ENCODE results near the gene RNF220. TPM values are rescaled to one million over a fixed set of nuclear protein-coding genes. Genes with fewer than 3 reads are reported as not detected.

The RNF220 gene
- total RNA-seq, 4 donors from 2014 or later: 22.0 to 94.3 (median 49.4) TPM

DNA sequence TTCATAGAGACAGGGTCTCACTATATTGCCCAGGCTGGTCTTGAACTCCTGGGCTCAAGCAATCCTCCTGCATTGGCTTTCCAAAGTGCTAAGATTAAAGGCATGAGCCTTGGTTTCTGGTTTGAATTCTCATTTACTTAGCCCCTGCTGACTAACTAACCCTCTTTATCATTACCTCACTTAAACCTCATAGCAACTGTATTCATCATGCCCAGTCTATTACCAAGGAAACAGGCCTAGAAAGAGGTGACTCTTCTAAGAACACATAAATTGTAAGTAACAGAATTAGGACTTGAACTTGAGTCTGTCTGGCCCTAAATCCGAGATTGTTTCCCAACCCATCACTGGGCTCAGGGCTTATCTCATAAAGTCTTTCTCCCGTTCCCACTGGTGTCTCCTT, 225.1 kb downstream of the RNF220 start:
- TF ChIP-seq, protein P1, sequence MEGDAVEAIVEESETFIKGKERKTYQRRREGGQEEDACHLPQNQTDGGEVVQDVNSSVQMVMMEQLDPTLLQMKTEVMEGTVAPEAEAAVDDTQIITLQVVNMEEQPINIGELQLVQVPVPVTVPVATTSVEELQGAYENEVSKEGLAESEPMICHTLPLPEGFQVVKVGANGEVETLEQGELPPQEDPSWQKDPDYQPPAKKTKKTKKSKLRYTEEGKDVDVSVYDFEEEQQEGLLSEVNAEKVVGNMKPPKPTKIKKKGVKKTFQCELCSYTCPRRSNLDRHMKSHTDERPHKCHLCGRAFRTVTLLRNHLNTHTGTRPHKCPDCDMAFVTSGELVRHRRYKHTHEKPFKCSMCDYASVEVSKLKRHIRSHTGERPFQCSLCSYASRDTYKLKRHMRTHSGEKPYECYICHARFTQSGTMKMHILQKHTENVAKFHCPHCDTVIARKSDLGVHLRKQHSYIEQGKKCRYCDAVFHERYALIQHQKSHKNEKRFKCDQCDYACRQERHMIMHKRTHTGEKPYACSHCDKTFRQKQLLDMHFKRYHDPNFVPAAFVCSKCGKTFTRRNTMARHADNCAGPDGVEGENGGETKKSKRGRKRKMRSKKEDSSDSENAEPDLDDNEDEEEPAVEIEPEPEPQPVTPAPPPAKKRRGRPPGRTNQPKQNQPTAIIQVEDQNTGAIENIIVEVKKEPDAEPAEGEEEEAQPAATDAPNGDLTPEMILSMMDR (IDR thresholded peaks at IDR 0.05): no peak
- TF ChIP-seq POLR2A (IDR thresholded peaks at IDR 0.05): no peak
- Histone ChIP-seq H3K4me3 (no peak overlapping the region), H3K27me3 (no peaks in the 10 kb centered on the region), H3K27ac (no peak overlapping the region), H3K9me3 (no peaks in the 10 kb centered on the region), H3K4me1 (peaks cover 0 to 6% of the 10 kb centered on the region in 2 donors), H3K36me3 (no peaks in the 10 kb centered on the region)
- DNase-seq: no peak
- intact Hi-C loops (cut with DNase I; ENCODE audit: low total_unique reads): no loop called here

DNA sequence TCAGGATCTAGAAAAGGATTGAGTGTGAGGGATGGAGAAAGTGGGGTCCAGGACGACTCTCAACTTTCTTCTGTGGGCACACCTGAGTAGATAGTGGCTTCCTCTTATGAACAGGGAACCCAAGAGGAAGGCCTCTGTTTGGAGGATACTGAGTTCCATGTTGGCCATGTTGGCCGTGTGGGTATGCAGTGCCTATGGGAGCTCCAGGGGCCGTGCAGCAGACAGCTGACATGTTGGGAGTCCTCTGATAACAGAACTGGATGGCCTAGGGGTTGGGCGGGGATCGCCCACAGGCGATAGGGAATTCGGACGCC, 226.2 kb downstream of the RNF220 start:
- DNase-seq: no peak
- no peaks in the 10 kb centered on the region for H3K9me3 ChIP-seq
- peak overlapping the region; percentile 92 to 94 for H3K27ac ChIP-seq
- intact Hi-C loops (cut with DNase I; ENCODE audit: low total_unique reads): no loop called here
- peak overlapping the region; percentile 54 to 77 for H3K4me3 ChIP-seq
- TF ChIP-seq POLR2A (IDR thresholded peaks at IDR 0.05): no peak
- TF ChIP-seq, protein P1 (IDR thresholded peaks at IDR 0.05): no peak
- no peaks in the 10 kb centered on the region for H3K36me3 ChIP-seq
- H3K27me3 ChIP-seq: no peaks in the 10 kb centered on the region
- peaks cover 5 to 15% of the 10 kb centered on the region in 2 donors for H3K4me1 ChIP-seq

DNA sequence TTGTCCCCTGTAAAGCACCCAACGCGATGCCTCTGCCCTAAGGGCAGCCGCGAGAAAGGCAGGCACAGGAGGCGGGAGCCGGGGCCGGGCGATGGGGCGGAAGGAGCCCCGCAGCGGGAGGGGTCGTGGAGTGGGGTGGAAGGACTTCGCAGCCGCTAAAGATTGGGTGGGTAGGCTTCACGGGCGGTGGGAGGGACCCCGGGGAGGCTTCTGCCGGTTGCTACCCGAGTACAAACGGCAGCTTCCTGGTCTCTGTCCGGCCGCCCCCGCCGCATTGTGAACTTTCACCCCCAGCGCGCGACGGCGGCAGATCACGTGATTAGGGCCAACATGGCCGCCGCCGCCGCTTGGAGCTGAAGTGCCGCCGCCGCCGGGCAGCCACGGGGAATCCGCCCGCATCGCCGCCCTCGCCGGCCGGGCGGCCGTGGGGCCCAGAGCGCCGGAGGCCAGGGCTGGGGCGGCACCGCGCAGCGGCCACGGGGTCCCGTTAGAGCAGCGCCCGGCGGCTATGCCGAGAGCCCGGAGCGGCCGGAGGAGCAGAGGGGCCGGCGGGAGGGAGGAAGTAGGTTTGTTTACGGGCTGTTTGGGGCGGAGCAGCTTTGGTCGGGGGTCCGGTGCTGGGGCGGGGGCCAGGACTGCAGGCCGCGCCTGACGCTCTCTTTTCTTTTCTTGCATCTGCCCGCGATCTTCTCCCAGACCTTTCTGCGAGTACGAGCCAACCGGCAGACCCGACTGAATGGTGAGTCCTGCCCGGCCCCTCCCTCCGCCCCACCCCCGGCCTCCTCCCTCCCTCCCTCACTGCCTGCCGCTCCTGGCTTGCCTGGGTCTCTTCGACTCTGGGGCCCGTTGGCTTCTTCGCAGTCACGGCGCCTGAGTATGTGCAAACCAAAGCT, 226.8 kb downstream of the RNF220 start:
- Histone ChIP-seq H3K27ac (peak overlapping the region; percentile 92 to 94), H3K36me3 (no peaks in the 10 kb centered on the region), H3K9me3 (no peaks in the 10 kb centered on the region), H3K27me3 (no peaks in the 10 kb centered on the region), H3K4me1 (peaks cover 9 to 20% of the 10 kb centered on the region in 2 donors), H3K4me3 (peak overlapping the region; percentile 54 to 77)
- TF ChIP-seq POLR2A (IDR thresholded peaks at IDR 0.05): peak; percentile 54 to 90
- TF ChIP-seq, protein P1 (IDR thresholded peaks at IDR 0.05): peak in 1 of 4 experiments; percentile 18
- intact Hi-C loops (cut with DNase I; ENCODE audit: low total_unique reads): no loop called here
- peak; percentile 89 to 90 for DNase-seq

DNA sequence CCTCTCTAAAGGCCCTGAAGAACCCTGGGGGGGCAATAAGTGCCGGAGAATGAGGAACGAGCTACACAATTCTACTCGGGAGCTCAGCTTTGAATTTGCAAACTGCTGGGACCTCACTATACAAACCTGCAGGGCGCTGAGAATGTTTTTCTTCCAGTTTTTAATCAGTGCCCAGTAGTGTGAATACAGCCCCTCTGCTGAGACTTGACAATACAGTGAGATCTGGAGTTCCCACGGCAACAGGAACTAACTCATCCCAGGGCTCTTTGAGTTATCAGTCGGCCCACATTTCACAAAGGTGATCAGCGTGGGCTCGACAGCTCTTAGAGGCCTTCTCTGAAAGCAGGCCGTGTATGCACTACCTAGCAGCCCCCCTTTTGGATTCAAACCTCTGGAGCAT, 227.5 kb downstream of the RNF220 start:
- Histone ChIP-seq H3K4me1 (peaks cover 9 to 20% of the 10 kb centered on the region in 2 donors), H3K27ac (peak overlapping the region; percentile 92 to 94), H3K27me3 (no peaks in the 10 kb centered on the region), H3K36me3 (no peaks in the 10 kb centered on the region), H3K9me3 (no peaks in the 10 kb centered on the region), H3K4me3 (peak overlapping the region; percentile 54 to 77)
- TF ChIP-seq POLR2A (IDR thresholded peaks at IDR 0.05): no peak
- TF ChIP-seq, protein P1 (IDR thresholded peaks at IDR 0.05): no peak
- no peak for DNase-seq
- intact Hi-C loops (cut with DNase I; ENCODE audit: low total_unique reads): no loop called here

DNA sequence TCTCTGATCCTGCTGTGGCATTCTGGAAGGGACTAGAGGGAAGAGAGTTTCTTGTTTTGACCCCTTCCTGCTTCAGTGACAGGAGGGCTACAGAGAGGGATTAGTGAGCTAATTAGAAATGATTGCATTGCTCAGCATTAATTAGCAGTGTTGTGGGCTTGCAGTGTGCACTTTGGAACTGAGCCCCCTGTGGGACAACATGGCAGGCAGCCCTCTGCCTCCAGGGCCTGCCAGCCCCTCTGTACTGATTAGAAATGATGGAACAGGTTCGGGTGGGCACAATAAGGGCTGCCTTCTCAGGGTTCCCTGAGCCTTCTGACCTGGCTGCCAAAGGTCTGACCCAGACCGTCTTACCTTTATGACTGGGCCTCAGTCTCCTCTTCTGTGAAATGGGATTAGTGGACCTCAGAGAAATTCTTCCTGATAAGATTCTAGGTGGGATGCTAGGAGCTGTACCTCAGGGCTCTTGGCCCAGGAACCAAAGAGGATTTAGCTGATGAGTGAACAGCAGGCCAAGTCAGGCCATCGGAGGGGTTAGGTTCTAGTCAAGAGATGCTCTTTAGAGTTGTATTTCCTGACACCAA, 229.6 kb downstream of the RNF220 start:
- no peaks in the 10 kb centered on the region for H3K36me3 ChIP-seq
- DNase-seq: no peak
- no peak overlapping the region for H3K27ac ChIP-seq
- H3K9me3 ChIP-seq: no peaks in the 10 kb centered on the region
- no peak for TF ChIP-seq POLR2A (IDR thresholded peaks at IDR 0.05)
- TF ChIP-seq, protein P1 (IDR thresholded peaks at IDR 0.05): no peak
- intact Hi-C loops (cut with DNase I; ENCODE audit: low total_unique reads): no loop called here
- H3K4me1 ChIP-seq: peaks cover 9 to 20% of the 10 kb centered on the region in 2 donors
- no peaks in the 10 kb centered on the region for H3K27me3 ChIP-seq
- no peak overlapping the region for H3K4me3 ChIP-seq

Measured in uterus (tissue), 4 donors.